Left lobe of liver (tissue), 1 donor: Measurements from ENCODE around the gene OSMR. TPM values are rescaled to one million over a fixed set of nuclear protein-coding genes. Genes with fewer than 3 reads are reported as not detected.

Experiments used
- total RNA-seq: library from RNA; stranded (reverse); gene quantifications from one replicate; pipeline ENCODE4 v1.2.1, GENCODE V29; 2021
- donor health status: DM: no; HTN: yes; CAD: no.

OSMR gene
- total RNA-seq, 1 donor from 2014 or later, result 4.4 TPM

Other genes starting within 250 kb of the OSMR start
- gene RICTOR, start 228.4 kb downstream of the OSMR start, total RNA-seq, result 12.0 TPM